ENCODE results near the gene HSPG2.

HSPG2 gene

DNA sequence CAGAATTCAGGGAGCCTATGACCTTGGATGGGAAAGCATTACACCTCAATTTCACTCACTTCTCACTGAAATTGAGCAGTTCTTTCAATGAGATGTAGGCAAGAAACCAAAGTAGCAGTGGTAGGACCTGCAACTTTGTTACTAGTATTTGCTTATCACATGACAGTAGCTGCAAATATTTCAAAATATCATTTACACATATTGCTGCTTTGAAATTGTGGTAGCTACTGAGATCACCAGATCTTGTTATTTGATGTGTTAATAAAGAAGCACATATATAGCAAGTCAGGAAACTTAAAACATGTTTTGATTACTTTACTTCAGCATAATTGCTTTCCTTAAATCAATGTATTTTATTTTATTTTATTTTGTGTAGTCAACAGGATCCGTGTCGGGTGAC, 112.2 kb downstream of the HSPG2 start:
- Histone ChIP-seq H3K9ac (ENCODE audit: low read length in 5 of 5) (no peak overlapping the region), H3K4me1 (ENCODE audit: control insufficient read depth in 5 of 5, insufficient read depth in 5 of 5, low read length in 5 of 5) (peaks cover 0 to 11% (median 1%) of the 10 kb centered on the region in 5 donors), H3K27me3 (ENCODE audit: control insufficient read depth in 5 of 5, insufficient read depth in 4 of 5, low read length in 5 of 5) (no peaks in the 10 kb centered on the region), H3K4me3 (ENCODE audit: low read depth in 1 of 5, low read length in 5 of 5) (no peak overlapping the region), H3K36me3 (ENCODE audit: control insufficient read depth in 5 of 5, insufficient read depth in 5 of 5, low read length in 5 of 5) (peaks cover 6 to 95% (median 92%) of the 10 kb centered on the region in 5 donors), H3K9me3 (ENCODE audit: control insufficient read depth in 5 of 5, low read length in 5 of 5) (no peaks in the 10 kb centered on the region), H3K27ac (ENCODE audit: low read depth, low read length) (no peak overlapping the region)

GRCh38 chr1:21823980-21824702, 113.0 kb downstream of the HSPG2 start:
- Histone ChIP-seq H3K4me1 (ENCODE audit: control insufficient read depth in 5 of 5, insufficient read depth in 5 of 5, low read length in 5 of 5) (peaks cover 0 to 11% (median 1%) of the 10 kb centered on the region in 5 donors), H3K27me3 (ENCODE audit: control insufficient read depth in 5 of 5, insufficient read depth in 4 of 5, low read length in 5 of 5) (no peaks in the 10 kb centered on the region), H3K9me3 (ENCODE audit: control insufficient read depth in 5 of 5, low read length in 5 of 5) (no peaks in the 10 kb centered on the region), H3K9ac (ENCODE audit: low read length in 5 of 5) (no peak overlapping the region), H3K4me3 (ENCODE audit: low read depth in 1 of 5, low read length in 5 of 5) (no peak overlapping the region), H3K27ac (ENCODE audit: low read depth, low read length) (no peak overlapping the region), H3K36me3 (ENCODE audit: control insufficient read depth in 5 of 5, insufficient read depth in 5 of 5, low read length in 5 of 5) (peaks cover 6 to 87% (median 84%) of the 10 kb centered on the region in 5 donors)

- Histone ChIP-seq H3K36me3 (ENCODE audit: control insufficient read depth in 5 of 5, insufficient read depth in 5 of 5, low read length in 5 of 5) (peaks cover 6 to 80% (median 77%) of the 10 kb centered on the region in 5 donors), H3K4me1 (ENCODE audit: control insufficient read depth in 5 of 5, insufficient read depth in 5 of 5, low read length in 5 of 5) (peaks cover 0 to 13% (median 1%) of the 10 kb centered on the region in 5 donors), H3K27ac (ENCODE audit: low read depth, low read length) (no peak overlapping the region), H3K9me3 (ENCODE audit: control insufficient read depth in 5 of 5, low read length in 5 of 5) (no peaks in the 10 kb centered on the region), H3K27me3 (ENCODE audit: control insufficient read depth in 5 of 5, insufficient read depth in 4 of 5, low read length in 5 of 5) (no peaks in the 10 kb centered on the region), H3K4me3 (ENCODE audit: low read depth in 1 of 5, low read length in 5 of 5) (no peak overlapping the region), H3K9ac (ENCODE audit: low read length in 5 of 5) (no peak overlapping the region)
These were observed 113.7 kb downstream of the HSPG2 start for GRCh38 chr1:21823206-21823979.

DNA sequence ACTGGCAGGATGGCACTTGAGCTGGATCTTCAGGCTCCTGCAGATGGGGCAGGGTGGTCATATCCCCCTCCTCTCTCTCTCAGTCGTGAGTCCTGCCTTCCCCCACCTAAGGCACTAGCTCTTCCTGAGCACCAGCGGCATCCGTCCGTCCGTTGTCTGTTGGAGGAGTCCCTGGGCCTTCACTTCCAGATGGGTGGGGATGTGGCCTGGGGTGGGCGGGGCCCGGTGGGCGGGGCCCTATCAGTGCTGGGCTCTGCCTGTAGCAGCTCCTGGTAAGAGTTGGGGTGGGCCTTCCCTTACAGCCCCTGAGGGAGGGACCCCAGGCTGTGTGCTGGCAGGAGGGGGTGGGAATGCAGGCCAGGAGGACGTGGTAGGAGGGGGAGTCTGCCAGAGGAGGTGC, 114.8 kb downstream of the HSPG2 start:
- peaks cover 0 to 16% (median 3%) of the 10 kb centered on the region in 5 donors for H3K4me1 ChIP-seq (ENCODE audit: control insufficient read depth in 5 of 5, insufficient read depth in 5 of 5, low read length in 5 of 5)
- H3K9me3 ChIP-seq (ENCODE audit: control insufficient read depth in 5 of 5, low read length in 5 of 5) = no peaks in the 10 kb centered on the region
- peaks cover 6 to 69% (median 66%) of the 10 kb centered on the region in 5 donors for H3K36me3 ChIP-seq (ENCODE audit: control insufficient read depth in 5 of 5, insufficient read depth in 5 of 5, low read length in 5 of 5)
- no peak overlapping the region for H3K27ac ChIP-seq (ENCODE audit: low read depth, low read length)
- H3K4me3 ChIP-seq (ENCODE audit: low read depth in 1 of 5, low read length in 5 of 5) = no peak overlapping the region
- no peaks in the 10 kb centered on the region for H3K27me3 ChIP-seq (ENCODE audit: control insufficient read depth in 5 of 5, insufficient read depth in 4 of 5, low read length in 5 of 5)
- H3K9ac ChIP-seq (ENCODE audit: low read length in 5 of 5) = no peak overlapping the region

DNA sequence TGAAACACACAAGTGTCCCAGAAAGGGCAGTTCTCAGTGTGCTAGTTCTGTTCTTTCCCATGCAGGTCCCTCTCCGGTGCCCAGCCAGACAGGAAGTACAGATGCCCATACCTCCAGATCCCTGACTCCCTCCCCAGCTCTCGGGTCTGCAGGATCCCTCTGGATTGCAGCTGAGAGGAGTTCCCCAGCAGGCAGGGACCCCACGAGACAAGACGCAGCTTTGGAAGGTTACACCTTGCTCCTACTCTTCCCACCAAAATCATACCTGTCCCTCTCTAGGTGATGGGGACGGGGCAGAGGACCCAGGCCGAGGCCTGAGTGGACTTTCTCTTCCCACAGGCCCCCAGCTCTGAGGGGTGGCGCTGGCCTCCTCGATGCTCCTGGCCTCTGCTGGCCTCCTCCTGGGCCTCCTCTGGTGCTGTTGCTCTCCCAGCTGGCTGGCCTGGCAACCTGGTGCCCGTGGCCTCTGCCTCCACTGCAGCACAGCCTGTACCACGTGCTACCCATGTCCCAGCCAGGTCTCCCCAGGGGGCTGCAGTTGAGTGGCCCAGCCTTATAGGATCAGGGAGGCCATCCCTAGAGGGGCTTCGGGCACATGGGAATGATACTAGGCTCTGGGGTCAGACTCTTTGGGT, 115.6 kb downstream of the HSPG2 start:
- Histone ChIP-seq H3K4me1 (ENCODE audit: control insufficient read depth in 5 of 5, insufficient read depth in 5 of 5, low read length in 5 of 5) (peaks cover 0 to 17% (median 3%) of the 10 kb centered on the region in 5 donors), H3K27me3 (ENCODE audit: control insufficient read depth in 5 of 5, insufficient read depth in 4 of 5, low read length in 5 of 5) (no peaks in the 10 kb centered on the region), H3K4me3 (ENCODE audit: low read depth in 1 of 5, low read length in 5 of 5) (no peak overlapping the region), H3K9me3 (ENCODE audit: control insufficient read depth in 5 of 5, low read length in 5 of 5) (no peaks in the 10 kb centered on the region), H3K27ac (ENCODE audit: low read depth, low read length) (no peak overlapping the region), H3K36me3 (ENCODE audit: control insufficient read depth in 5 of 5, insufficient read depth in 5 of 5, low read length in 5 of 5) (peaks cover 3 to 62% (median 58%) of the 10 kb centered on the region in 5 donors), H3K9ac (ENCODE audit: low read length in 5 of 5) (no peak overlapping the region)

- no peak overlapping the region for H3K4me3 ChIP-seq (ENCODE audit: low read depth in 1 of 5, low read length in 5 of 5)
- H3K4me1 ChIP-seq (ENCODE audit: control insufficient read depth in 5 of 5, insufficient read depth in 5 of 5, low read length in 5 of 5) = peaks cover 0 to 21% (median 3%) of the 10 kb centered on the region in 5 donors
- H3K27me3 ChIP-seq (ENCODE audit: control insufficient read depth in 5 of 5, insufficient read depth in 4 of 5, low read length in 5 of 5) = no peaks in the 10 kb centered on the region
- no peak overlapping the region for H3K27ac ChIP-seq (ENCODE audit: low read depth, low read length)
- H3K9me3 ChIP-seq (ENCODE audit: control insufficient read depth in 5 of 5, low read length in 5 of 5) = no peaks in the 10 kb centered on the region
- H3K36me3 ChIP-seq (ENCODE audit: control insufficient read depth in 5 of 5, insufficient read depth in 5 of 5, low read length in 5 of 5) = peaks cover 3 to 54% (median 51%) of the 10 kb centered on the region in 5 donors
- H3K9ac ChIP-seq (ENCODE audit: low read length in 5 of 5) = no peak overlapping the region
These were observed 116.4 kb downstream of the HSPG2 start for GRCh38 chr1:21820597-21821232.

DNA sequence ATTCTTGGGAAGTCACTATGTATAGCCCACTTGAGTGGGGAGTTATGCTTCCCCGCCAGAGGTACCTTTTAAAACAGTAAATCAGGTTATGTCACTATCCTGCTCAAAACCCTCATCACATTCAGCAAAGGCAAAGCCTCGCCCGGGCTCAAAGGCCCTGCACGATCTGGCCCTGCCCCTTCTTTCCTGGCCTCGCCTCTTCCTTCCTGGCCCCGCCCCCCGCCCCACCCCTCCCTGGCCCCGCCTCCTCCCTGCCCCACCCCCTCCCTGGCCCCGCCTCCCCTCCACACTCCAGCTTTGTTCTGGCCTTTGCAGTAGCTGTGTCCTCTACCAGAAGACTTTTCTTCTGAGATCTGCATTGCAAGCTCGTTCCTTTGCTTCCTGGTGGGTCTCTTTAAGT, 118.5 kb downstream of the HSPG2 start:
- H3K27ac ChIP-seq (ENCODE audit: low read depth, low read length) = no peak overlapping the region
- H3K9me3 ChIP-seq (ENCODE audit: control insufficient read depth in 5 of 5, low read length in 5 of 5) = no peaks in the 10 kb centered on the region
- peaks cover 0 to 35% (median 31%) of the 10 kb centered on the region in 5 donors for H3K36me3 ChIP-seq (ENCODE audit: control insufficient read depth in 5 of 5, insufficient read depth in 5 of 5, low read length in 5 of 5)
- H3K9ac ChIP-seq (ENCODE audit: low read length in 5 of 5) = no peak overlapping the region
- H3K4me1 ChIP-seq (ENCODE audit: control insufficient read depth in 5 of 5, insufficient read depth in 5 of 5, low read length in 5 of 5) = peaks cover 0 to 30% (median 14%) of the 10 kb centered on the region in 5 donors
- no peak overlapping the region for H3K4me3 ChIP-seq (ENCODE audit: low read depth in 1 of 5, low read length in 5 of 5)
- no peaks in the 10 kb centered on the region for H3K27me3 ChIP-seq (ENCODE audit: control insufficient read depth in 5 of 5, insufficient read depth in 4 of 5, low read length in 5 of 5)

- Histone ChIP-seq H3K9me3 (ENCODE audit: control insufficient read depth in 5 of 5, low read length in 5 of 5) (no peaks in the 10 kb centered on the region), H3K27ac (ENCODE audit: low read depth, low read length) (no peak overlapping the region)
These were observed 120.4 kb downstream of the HSPG2 start for GRCh38 chr1:21816602-21817302.

DNA sequence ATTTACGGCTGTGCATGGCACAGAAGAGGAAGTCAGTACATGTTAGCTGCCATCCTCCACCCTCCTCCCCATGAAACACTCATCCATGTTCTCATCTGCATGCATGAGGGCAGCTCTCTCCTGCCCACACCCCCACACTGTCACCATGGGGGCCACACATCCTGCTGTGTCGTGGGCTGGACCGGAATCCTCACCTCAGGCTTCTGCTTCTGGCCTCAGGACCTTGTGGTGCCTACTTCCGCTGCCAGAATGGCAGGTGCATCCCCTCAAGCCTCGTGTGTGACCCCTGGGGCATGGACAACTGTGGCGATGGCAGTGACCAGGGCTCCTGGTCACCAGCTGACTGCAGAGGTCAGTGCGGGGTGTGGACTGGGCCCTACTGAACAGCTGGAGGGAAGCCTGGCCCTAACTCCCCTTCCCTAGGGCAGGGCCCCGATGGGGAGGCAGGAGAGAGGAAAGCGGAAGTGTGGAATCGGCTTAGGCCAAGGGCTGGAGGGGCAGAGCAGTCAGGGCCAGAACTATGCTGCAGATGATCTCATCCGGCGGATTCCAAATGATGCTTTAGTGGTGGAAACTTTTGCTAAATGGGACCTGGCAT, 121.3 kb downstream of the HSPG2 start:
- Histone ChIP-seq H3K27me3 (ENCODE audit: control insufficient read depth in 5 of 5, insufficient read depth in 4 of 5, low read length in 5 of 5) (no peaks in the 10 kb centered on the region), H3K9me3 (ENCODE audit: control insufficient read depth in 5 of 5, low read length in 5 of 5) (no peaks in the 10 kb centered on the region), H3K9ac (ENCODE audit: low read length in 5 of 5) (no peak overlapping the region), H3K4me1 (ENCODE audit: control insufficient read depth in 5 of 5, insufficient read depth in 5 of 5, low read length in 5 of 5) (peaks cover 2 to 40% (median 25%) of the 10 kb centered on the region in 5 donors), H3K36me3 (ENCODE audit: control insufficient read depth in 5 of 5, insufficient read depth in 5 of 5, low read length in 5 of 5) (peaks cover 0 to 7% (median 4%) of the 10 kb centered on the region in 5 donors), H3K4me3 (ENCODE audit: low read depth in 1 of 5, low read length in 5 of 5) (no peak overlapping the region), H3K27ac (ENCODE audit: low read depth, low read length) (no peak overlapping the region)

More at GRCh38 chr1:21816602-21817302, 120.4 kb downstream of the HSPG2 start:
- peaks cover 0 to 16% (median 14%) of the 10 kb centered on the region in 5 donors for H3K36me3 ChIP-seq (ENCODE audit: control insufficient read depth in 5 of 5, insufficient read depth in 5 of 5, low read length in 5 of 5)
- H3K27me3 ChIP-seq (ENCODE audit: control insufficient read depth in 5 of 5, insufficient read depth in 4 of 5, low read length in 5 of 5) = no peaks in the 10 kb centered on the region
- peaks cover 2 to 36% (median 24%) of the 10 kb centered on the region in 5 donors for H3K4me1 ChIP-seq (ENCODE audit: control insufficient read depth in 5 of 5, insufficient read depth in 5 of 5, low read length in 5 of 5)
- H3K9ac ChIP-seq (ENCODE audit: low read length in 5 of 5) = no peak overlapping the region
- no peak overlapping the region for H3K4me3 ChIP-seq (ENCODE audit: low read depth in 1 of 5, low read length in 5 of 5)
